Immature natural killer cell (primary cell): ENCODE results near the gene ATG2A. TPM values are rescaled to one million over a fixed set of nuclear protein-coding genes. Genes with fewer than 3 reads are reported as not detected.
"Not testable (repeated sequence)": the region's sequence is repeated elsewhere in the genome, so short reads cannot be mapped to it uniquely, and the experiment has no call there.

Experiments
- DNase-seq, 3 donors: peaks; one replicate each; pipeline ENCODE4 v3.0.0; 2022; ENCODE audit warnings: mixed read lengths in 1 of 3
- H3K27ac Mint-ChIP-seq, 6 donors: one replicate each; pipeline ENCODE4 v1.8.0; 2020; ENCODE audit warnings: mixed read lengths in 6 of 6, mild to moderate bottlenecking in 5 of 6, inconsistent platforms in 4 of 6, moderate library complexity in 3 of 6
- H3K27me3 Mint-ChIP-seq, 3 donors: one replicate each; pipeline ENCODE4 v1.8.0; 2020 to 2021; ENCODE audit warnings: low read depth in 3 of 3, mild to moderate bottlenecking in 3 of 3, mixed read lengths in 3 of 3, moderate library complexity in 3 of 3, inconsistent platforms in 1 of 3
- H3K36me3 Mint-ChIP-seq, 3 donors: one replicate each; pipeline ENCODE4 v1.8.0; 2020; ENCODE audit warnings: mixed read lengths in 3 of 3, inconsistent platforms in 2 of 3, mild to moderate bottlenecking in 2 of 3
- H3K4me1 Mint-ChIP-seq, 2 donors: one replicate each; pipeline ENCODE4 v1.8.0; 2020; ENCODE audit warnings: inconsistent platforms in 2 of 2, mild to moderate bottlenecking in 2 of 2, mixed read lengths in 2 of 2, moderate library complexity in 1 of 2
- H3K4me3 Mint-ChIP-seq, 5 donors: one replicate each; pipeline ENCODE4 v1.8.0; 2020; ENCODE audit warnings: mild to moderate bottlenecking in 5 of 5, mixed read lengths in 5 of 5, inconsistent platforms in 3 of 5, moderate library complexity in 3 of 5
- H3K9me3 Mint-ChIP-seq, 6 donors: one replicate each; pipeline ENCODE4 v1.8.0; 2020; ENCODE audit warnings: mild to moderate bottlenecking in 6 of 6, mixed read lengths in 6 of 6, inconsistent platforms in 4 of 6, moderate library complexity in 3 of 6
- polyA plus RNA-seq, 3 donors: library from polyadenylated mRNA; unstranded; fragments of 300-500 nt; fragmentation: Illumina TruSeq; gene quantifications; one replicate each; pipeline ENCODE4 v1.2.3, GENCODE V29; 2021

Gene ATG2A
- polyA plus RNA-seq, 3 donors from 2014 or later = 3.7 to 10.0 (median 6.7) TPM

- peak overlapping the region; percentile 74 to 85 (median 81) for H3K4me3 Mint-ChIP-seq
- peaks cover 88 to 89% of the 10 kb centered on the region in 2 donors for H3K4me1 Mint-ChIP-seq
- H3K27me3 Mint-ChIP-seq = peaks cover 3 to 27% (median 22%) of the 10 kb centered on the region in 3 donors
- H3K36me3 Mint-ChIP-seq = peaks cover 13 to 14% (median 14%) of the 10 kb centered on the region in 3 donors
- DNase-seq = peak in 1 of 3 donors; percentile 29
- no peaks in the 10 kb centered on the region for H3K9me3 Mint-ChIP-seq
- H3K27ac Mint-ChIP-seq = peak overlapping the region; percentile 94 to 98 (median 96)
Observed at GRCh38 chr11:64854534-64855502, 62.2 kb downstream of the ATG2A start.

DNA sequence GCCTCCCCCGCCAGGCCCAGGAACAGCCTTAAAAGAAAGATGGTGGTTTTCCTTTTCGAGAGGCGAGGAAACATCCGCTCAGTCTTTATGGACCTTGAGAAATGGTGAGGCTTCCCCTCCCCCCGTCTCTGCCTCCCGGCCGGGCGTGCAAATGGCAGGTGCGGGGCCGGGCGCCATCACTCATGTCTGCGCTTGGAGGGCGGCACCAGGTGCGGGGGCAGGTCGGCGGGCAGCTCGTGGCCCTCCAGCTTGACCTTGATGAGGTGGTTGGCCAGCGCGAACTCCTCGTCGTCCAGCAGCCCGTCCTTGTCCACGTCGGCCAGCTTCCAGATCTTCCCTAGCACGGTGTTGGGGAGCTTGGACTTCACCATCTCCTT is 62.9 kb downstream of the ATG2A start:
- DNase-seq = no peak
- peaks cover 88 to 89% of the 10 kb centered on the region in 2 donors for H3K4me1 Mint-ChIP-seq

DNA sequence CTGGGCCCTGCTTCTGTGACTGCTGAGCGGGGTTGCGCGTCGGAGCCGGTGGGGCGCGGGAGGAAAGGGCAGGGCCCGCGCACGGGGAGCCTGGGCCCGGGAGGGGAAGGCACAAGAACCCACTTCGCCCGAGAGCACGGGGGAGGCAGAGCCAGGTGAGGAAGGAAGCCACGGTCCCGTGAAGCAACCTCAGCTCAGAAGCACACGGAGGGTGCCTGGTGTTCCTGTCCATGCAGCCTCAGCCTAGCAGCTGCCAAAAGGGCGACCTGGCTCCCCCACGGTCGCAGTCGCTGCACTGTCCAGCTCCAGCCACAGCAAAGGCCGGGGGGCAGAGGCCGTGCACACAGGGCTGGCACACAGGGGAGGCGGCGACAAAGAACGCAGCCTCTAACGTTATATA is 63.3 kb downstream of the ATG2A start:
- Mint-ChIP-seq H3K9me3 (no peaks in the 10 kb centered on the region), H3K4me1 (peaks cover 88 to 89% of the 10 kb centered on the region in 2 donors), H3K27ac (peak overlapping the region; percentile 84 to 98 (median 92)), H3K27me3 (peaks cover 3 to 17% (median 16%) of the 10 kb centered on the region in 3 donors), H3K36me3 (peaks cover 8 to 10% (median 9%) of the 10 kb centered on the region in 3 donors), H3K4me3 (peak overlapping the region; percentile 35 to 80 (median 60))
- no peak for DNase-seq

More for the DNA sequence above, 62.9 kb downstream of the ATG2A start:
- H3K27me3 Mint-ChIP-seq = peaks cover 3 to 21% (median 17%) of the 10 kb centered on the region in 3 donors
- H3K4me3 Mint-ChIP-seq = peak overlapping the region in 4 of 5 donors; percentile 23 to 59 (median 32)
- H3K27ac Mint-ChIP-seq = peak overlapping the region in 5 of 6 donors; percentile 57 to 98 (median 97)
- no peaks in the 10 kb centered on the region for H3K9me3 Mint-ChIP-seq
- peaks cover 8 to 10% (median 9%) of the 10 kb centered on the region in 3 donors for H3K36me3 Mint-ChIP-seq

DNA sequence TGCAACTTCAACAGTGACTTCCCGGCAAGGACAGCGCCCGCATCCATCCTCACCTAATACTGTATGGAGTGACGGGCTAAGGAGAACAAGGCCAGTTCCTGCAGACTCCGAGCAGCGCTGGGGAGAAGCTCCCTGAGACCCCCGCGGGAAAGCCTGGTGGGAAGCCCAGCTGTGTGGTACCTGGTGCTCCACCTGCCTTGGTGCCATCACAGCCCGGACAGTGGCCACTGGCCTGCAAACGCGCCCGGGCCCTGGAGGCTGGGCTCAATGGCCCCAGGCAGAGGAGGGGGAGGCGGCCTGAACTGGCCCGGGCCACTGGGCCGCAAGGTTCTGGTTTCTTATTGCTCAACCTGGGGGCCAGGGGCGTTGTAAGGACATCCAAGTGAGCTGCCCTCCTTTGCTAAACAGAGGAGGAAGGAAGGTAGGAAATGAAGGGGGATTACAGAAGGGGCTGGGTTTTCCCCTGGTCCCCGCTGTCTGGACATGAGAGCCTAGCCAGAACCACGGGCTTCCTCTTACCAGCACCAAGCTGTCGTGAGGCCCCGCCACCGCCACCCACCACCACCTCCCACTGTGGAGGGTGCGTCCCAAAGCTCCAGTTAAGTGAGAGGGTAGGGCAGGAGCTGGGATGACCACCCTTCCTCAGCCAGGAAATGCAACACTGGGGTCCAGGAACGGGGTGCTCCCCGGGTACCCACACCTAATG is 64.1 kb downstream of the ATG2A start:
- H3K27ac Mint-ChIP-seq = peak overlapping the region; percentile 89 to 98 (median 94)
- H3K27me3 Mint-ChIP-seq = peaks cover 5 to 17% (median 15%) of the 10 kb centered on the region in 3 donors
- H3K4me3 Mint-ChIP-seq = peak overlapping the region; percentile 35 to 80 (median 69)
- H3K36me3 Mint-ChIP-seq = peaks cover 8 to 10% (median 9%) of the 10 kb centered on the region in 3 donors
- peak in 1 of 3 donors; percentile 42 for DNase-seq
- H3K4me1 Mint-ChIP-seq = peaks cover 89 to 90% of the 10 kb centered on the region in 2 donors
- no peaks in the 10 kb centered on the region for H3K9me3 Mint-ChIP-seq

- DNase-seq = no peak
- Mint-ChIP-seq H3K27ac (peak overlapping the region; percentile 89 to 98 (median 94)), H3K4me3 (peak overlapping the region; percentile 66 to 80 (median 76)), H3K9me3 (no peaks in the 10 kb centered on the region), H3K4me1 (peaks cover 92 to 93% of the 10 kb centered on the region in 2 donors), H3K27me3 (peaks cover 5 to 17% (median 15%) of the 10 kb centered on the region in 3 donors), H3K36me3 (peaks cover 8 to 10% (median 9%) of the 10 kb centered on the region in 3 donors)
Observed at GRCh38 chr11:64851831-64852351, 65.1 kb downstream of the ATG2A start.

GRCh38 chr11:64850979-64851567 is 65.9 kb downstream of the ATG2A start:
- H3K27me3 Mint-ChIP-seq = peaks cover 5 to 15% (median 15%) of the 10 kb centered on the region in 3 donors
- DNase-seq = peak; percentile 67 to 75 (median 69)
- H3K4me1 Mint-ChIP-seq = peaks cover 85 to 86% of the 10 kb centered on the region in 2 donors
- peak overlapping the region; percentile 89 to 98 (median 94) for H3K27ac Mint-ChIP-seq
- H3K4me3 Mint-ChIP-seq = peak overlapping the region; percentile 66 to 80 (median 76)
- H3K36me3 Mint-ChIP-seq = peaks cover 8 to 10% (median 9%) of the 10 kb centered on the region in 3 donors
- no peaks in the 10 kb centered on the region for H3K9me3 Mint-ChIP-seq

DNA sequence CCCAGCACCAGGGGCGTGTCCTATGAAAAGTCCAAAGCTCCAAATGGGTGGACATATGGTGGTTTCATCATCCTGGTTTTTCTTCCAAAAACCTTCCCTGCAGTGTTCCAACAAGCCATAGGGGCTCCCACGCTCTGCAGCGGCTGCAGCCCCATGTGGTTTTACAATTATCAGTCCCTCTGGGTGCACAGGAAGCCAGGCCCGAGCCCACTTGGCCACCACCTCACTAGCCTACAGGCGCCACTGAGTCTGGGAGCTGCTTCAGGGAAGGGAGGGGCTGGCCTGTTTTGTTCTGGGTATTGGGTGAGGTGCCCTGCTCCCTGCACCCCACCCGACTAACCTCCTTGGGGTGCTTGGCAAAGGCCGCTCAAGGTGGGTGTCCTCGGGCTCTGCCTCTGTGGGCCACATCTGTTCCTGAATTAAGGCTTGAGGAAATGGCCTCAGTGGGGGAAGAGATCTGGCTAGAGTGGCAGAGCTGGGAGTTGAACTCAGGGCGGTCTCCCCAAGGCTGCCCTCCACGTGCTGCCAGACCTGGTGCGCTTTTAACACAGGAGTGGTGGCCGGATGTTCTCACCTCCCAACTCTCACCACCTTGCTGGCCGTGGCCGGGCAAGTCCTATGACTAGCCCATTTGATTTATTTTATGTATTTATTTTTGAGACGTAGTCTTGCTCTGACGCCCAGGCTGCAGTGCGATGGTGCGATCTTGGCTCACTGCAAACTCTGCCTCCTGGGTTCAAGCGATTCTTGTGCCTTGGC is 67.2 kb downstream of the ATG2A start:
- no peak for DNase-seq
- peaks cover 78 to 80% of the 10 kb centered on the region in 2 donors for H3K4me1 Mint-ChIP-seq
- peaks cover 4 to 8% (median 5%) of the 10 kb centered on the region in 3 donors for H3K27me3 Mint-ChIP-seq
- H3K9me3 Mint-ChIP-seq = no peaks in the 10 kb centered on the region
- H3K4me3 Mint-ChIP-seq = peak overlapping the region; percentile 36 to 67 (median 48)
- H3K27ac Mint-ChIP-seq = peak overlapping the region; percentile 88 to 95 (median 90)
- peaks cover 0 to under 1% (median 0%) of the 10 kb centered on the region in 3 donors for H3K36me3 Mint-ChIP-seq

GRCh38 chr11:64848826-64849597 is 68.0 kb downstream of the ATG2A start:
- Mint-ChIP-seq H3K27me3 (peaks cover under 1 to 8% (median 5%) of the 10 kb centered on the region in 3 donors), H3K4me3 (peak overlapping the region in 4 of 5 donors; percentile 60 to 71 (median 64)), H3K9me3 (no peaks in the 10 kb centered on the region), H3K4me1 (peaks cover 75% of the 10 kb centered on the region in 2 donors), H3K27ac (peak overlapping the region; percentile 88 to 91 (median 90)), H3K36me3 (no peaks in the 10 kb centered on the region)
- no peak for DNase-seq

- Mint-ChIP-seq H3K27ac (peak overlapping the region; percentile 88 to 91 (median 90)), H3K27me3 (peaks cover 2 to 7% (median 4%) of the 10 kb centered on the region in 3 donors), H3K4me1 (peaks cover 74 to 75% of the 10 kb centered on the region in 2 donors), H3K4me3 (peak overlapping the region; percentile 57 to 71 (median 63)), H3K9me3 (no peaks in the 10 kb centered on the region), H3K36me3 (no peaks in the 10 kb centered on the region)
- no peak for DNase-seq
Observed at GRCh38 chr11:64848214-64848825, 68.7 kb downstream of the ATG2A start.

- no peaks in the 10 kb centered on the region for H3K9me3 Mint-ChIP-seq
- peaks cover 2 to 4% (median 4%) of the 10 kb centered on the region in 3 donors for H3K27me3 Mint-ChIP-seq
- peak overlapping the region; percentile 37 to 79 (median 69) for H3K27ac Mint-ChIP-seq
- DNase-seq = peak; percentile 87 to 89 (median 87)
- H3K4me1 Mint-ChIP-seq = peaks cover 63 to 64% of the 10 kb centered on the region in 2 donors
- H3K36me3 Mint-ChIP-seq = no peaks in the 10 kb centered on the region
- peak overlapping the region; percentile 33 to 56 (median 51) for H3K4me3 Mint-ChIP-seq
Observed at GRCh38 chr11:64846998-64847666, 69.9 kb downstream of the ATG2A start.

GRCh38 chr11:64845776-64846129 is 71.3 kb downstream of the ATG2A start:
- not testable (repeated sequence) for DNase-seq, H3K36me3 Mint-ChIP-seq, H3K9me3 Mint-ChIP-seq, H3K27me3 Mint-ChIP-seq
- Mint-ChIP-seq H3K4me3 (peak overlapping the region in 4 of 5 donors; percentile 67 to 81 (median 73)), H3K27ac (peak overlapping the region in 2 of 6 donors; percentile 86 to 93), H3K4me1 (peaks cover 49 to 51% of the 10 kb centered on the region in 2 donors)
